ENCODE measurements around the gene COPE. TPM values are rescaled to one million over a fixed set of nuclear protein-coding genes. Genes with fewer than 3 reads are reported as not detected.
A peak's percentile ranks its signal among the peaks of the same experiment; 100 is the strongest.

The COPE gene
- total and polyA plus RNA-seq, 4 donors = 94.1 to 365 (median 275) TPM

DNA sequence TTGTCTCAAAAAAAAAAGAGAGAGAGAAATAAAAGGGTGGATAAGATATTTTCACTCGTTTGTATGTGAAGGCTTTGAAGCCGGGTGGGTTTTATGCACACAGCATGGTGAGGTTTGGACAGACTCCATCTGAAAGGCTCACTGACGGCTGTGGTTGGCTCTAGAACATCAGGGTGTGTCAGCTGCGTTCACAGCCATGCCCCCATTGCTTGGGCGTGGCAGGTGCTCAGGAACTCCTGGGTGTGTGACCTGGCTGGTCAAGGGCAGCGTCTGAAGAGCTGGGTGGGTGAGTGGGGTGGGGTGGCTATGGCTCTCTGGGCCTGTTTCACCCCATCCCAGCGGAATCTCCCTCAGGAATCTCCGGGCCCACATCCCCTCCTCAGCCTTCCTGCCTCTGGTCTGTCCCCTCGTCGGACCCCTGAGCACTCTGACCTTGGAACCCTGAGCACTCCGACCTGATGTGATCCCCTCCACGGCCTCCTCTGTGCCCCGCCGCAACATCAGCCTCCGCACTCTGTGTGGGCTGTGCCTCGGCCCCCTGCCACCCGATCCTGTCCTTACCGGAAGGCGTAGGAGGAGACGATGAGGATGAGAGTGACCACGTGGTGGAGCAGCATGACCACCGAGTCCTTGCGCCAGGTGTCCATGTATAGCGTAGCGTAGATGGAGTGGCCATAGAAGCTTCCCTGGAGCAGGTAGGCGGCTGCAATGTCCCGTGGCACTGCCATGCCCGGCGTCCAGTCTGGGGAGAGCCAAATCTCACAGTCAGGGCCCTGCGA lies 35.5 kb downstream of the COPE start:
- no peaks in the 10 kb centered on the region for H3K9me3 ChIP-seq (ENCODE audit: control insufficient read depth in 4 of 4, insufficient read depth in 3 of 4, low read length in 3 of 4)
- H3K27ac ChIP-seq (ENCODE audit: low read depth in 1 of 2, low read length in 1 of 2) = no peak overlapping the region
- no peak for DNase-seq
- H3K36me3 ChIP-seq (ENCODE audit: control insufficient read depth in 4 of 4, insufficient read depth in 4 of 4, low read length in 4 of 4) = no peaks in the 10 kb centered on the region
- WGBS, 2 donors = 83 to 91% methylated on average over 30 of the region's 30 CpGs
- ATAC-seq (ENCODE audit: insufficient read depth, low FRiP score) = no peak
- no peak overlapping the region for H3K9ac ChIP-seq (ENCODE audit: insufficient read depth in 1 of 2, low read length in 2 of 2)
- no peaks in the 10 kb centered on the region for H3K27me3 ChIP-seq (ENCODE audit: control insufficient read depth in 3 of 3, insufficient read depth in 3 of 3, low read length in 2 of 3)
- no peaks in the 10 kb centered on the region for H3K4me1 ChIP-seq (ENCODE audit: control insufficient read depth in 5 of 5, insufficient read depth in 5 of 5, low read length in 5 of 5)
- H3K4me3 ChIP-seq = no peak overlapping the region
- TF ChIP-seq, protein P1, sequence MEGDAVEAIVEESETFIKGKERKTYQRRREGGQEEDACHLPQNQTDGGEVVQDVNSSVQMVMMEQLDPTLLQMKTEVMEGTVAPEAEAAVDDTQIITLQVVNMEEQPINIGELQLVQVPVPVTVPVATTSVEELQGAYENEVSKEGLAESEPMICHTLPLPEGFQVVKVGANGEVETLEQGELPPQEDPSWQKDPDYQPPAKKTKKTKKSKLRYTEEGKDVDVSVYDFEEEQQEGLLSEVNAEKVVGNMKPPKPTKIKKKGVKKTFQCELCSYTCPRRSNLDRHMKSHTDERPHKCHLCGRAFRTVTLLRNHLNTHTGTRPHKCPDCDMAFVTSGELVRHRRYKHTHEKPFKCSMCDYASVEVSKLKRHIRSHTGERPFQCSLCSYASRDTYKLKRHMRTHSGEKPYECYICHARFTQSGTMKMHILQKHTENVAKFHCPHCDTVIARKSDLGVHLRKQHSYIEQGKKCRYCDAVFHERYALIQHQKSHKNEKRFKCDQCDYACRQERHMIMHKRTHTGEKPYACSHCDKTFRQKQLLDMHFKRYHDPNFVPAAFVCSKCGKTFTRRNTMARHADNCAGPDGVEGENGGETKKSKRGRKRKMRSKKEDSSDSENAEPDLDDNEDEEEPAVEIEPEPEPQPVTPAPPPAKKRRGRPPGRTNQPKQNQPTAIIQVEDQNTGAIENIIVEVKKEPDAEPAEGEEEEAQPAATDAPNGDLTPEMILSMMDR (IDR thresholded peaks at IDR 0.05; ENCODE audit: control extremely low read depth, extremely low read depth) = no peak

DNA sequence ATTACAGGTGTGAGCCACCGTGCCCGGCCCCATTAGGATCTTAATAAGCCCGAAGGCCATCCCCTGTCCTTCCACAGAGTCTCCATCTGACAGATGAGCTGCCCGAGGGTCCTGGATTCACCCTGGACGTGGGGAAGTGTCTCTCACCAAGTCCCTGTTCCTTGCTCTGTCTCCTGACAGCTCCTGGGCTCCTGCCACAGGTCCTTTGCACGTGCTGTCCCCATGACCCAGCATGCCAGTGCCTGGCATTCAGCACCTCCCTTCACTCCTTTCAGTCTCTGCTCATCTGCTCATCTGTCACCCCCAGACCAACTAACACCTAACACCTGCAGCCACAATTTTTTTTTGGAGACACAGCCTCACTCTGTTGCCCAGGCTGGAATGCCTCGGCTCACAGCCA lies 37.7 kb downstream of the COPE start:
- DNase-seq = no peak

DNA sequence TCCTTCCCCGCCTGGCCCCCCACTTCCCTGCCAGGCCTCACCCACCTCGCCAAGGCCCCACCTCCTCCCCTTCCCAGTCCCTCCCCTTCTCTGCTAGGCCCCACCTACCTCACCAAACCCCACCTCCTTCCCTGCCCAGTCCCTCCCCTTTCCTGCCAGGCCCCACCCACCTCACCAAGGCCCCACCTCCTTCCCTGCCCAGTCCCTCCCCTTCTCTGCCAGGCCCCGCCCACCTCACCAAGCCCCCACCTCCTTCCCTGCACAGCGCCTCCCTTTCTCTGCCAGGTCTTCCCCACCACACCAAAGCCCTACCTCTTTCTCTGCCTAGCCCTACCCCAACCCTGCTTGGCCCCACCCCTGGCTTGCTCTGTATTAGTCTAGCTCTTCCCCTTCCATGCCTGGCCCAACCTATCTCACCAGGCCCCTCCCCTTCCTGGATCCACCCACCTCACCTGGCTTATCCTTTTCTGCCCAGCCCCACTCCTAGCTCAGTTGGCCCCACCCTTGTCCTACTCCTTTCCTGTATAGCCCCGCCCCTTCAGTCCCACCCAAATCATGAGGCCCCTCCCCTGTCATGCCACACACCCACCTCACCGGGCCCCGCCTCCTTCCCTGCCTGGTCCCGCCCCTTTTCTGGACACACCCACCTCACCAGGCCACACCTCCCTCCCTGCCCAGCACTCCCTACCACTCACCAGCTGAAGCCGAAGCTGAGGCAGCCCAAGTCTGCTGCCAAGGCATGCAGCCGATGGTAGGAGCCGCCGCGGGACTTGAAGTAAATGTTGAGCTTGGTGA lies 39.4 kb downstream of the COPE start:
- TF ChIP-seq, protein P1 (IDR thresholded peaks at IDR 0.05; ENCODE audit: control extremely low read depth, extremely low read depth) = no peak
- peaks cover 0 to 4% (median 0%) of the 10 kb centered on the region in 4 donors for H3K9me3 ChIP-seq (ENCODE audit: control insufficient read depth in 4 of 4, insufficient read depth in 3 of 4, low read length in 3 of 4)
- WGBS, 2 donors = 75 to 90% methylated on average over 12 to 13 of the region's 13 CpGs
- peaks cover 0 to 7% (median 0%) of the 10 kb centered on the region in 4 donors for H3K36me3 ChIP-seq (ENCODE audit: control insufficient read depth in 4 of 4, insufficient read depth in 4 of 4, low read length in 4 of 4)
- no peak overlapping the region for H3K4me3 ChIP-seq
- H3K27me3 ChIP-seq (ENCODE audit: control insufficient read depth in 3 of 3, insufficient read depth in 3 of 3, low read length in 2 of 3) = no peaks in the 10 kb centered on the region
- DNase-seq = no peak
- H3K4me1 ChIP-seq (ENCODE audit: control insufficient read depth in 5 of 5, insufficient read depth in 5 of 5, low read length in 5 of 5) = no peaks in the 10 kb centered on the region
- ATAC-seq (ENCODE audit: insufficient read depth, low FRiP score) = peak; percentile 19
- no peak overlapping the region for H3K27ac ChIP-seq (ENCODE audit: low read depth in 1 of 2, low read length in 1 of 2)
- H3K9ac ChIP-seq (ENCODE audit: insufficient read depth in 1 of 2, low read length in 2 of 2) = no peak overlapping the region

More for the DNA sequence above, 37.7 kb downstream of the COPE start:
- TF ChIP-seq, protein P1 (IDR thresholded peaks at IDR 0.05; ENCODE audit: control extremely low read depth, extremely low read depth) = no peak
- H3K4me1 ChIP-seq (ENCODE audit: control insufficient read depth in 5 of 5, insufficient read depth in 5 of 5, low read length in 5 of 5) = no peaks in the 10 kb centered on the region
- H3K27ac ChIP-seq (ENCODE audit: low read depth in 1 of 2, low read length in 1 of 2) = no peak overlapping the region
- WGBS, 2 donors = 95 to 96% methylated on average over 7 of the region's 7 CpGs
- H3K4me3 ChIP-seq = no peak overlapping the region
- H3K9me3 ChIP-seq (ENCODE audit: control insufficient read depth in 4 of 4, insufficient read depth in 3 of 4, low read length in 3 of 4) = peaks cover 0 to 4% (median 0%) of the 10 kb centered on the region in 4 donors
- no peak for ATAC-seq (ENCODE audit: insufficient read depth, low FRiP score)
- H3K27me3 ChIP-seq (ENCODE audit: control insufficient read depth in 3 of 3, insufficient read depth in 3 of 3, low read length in 2 of 3) = no peaks in the 10 kb centered on the region
- H3K36me3 ChIP-seq (ENCODE audit: control insufficient read depth in 4 of 4, insufficient read depth in 4 of 4, low read length in 4 of 4) = peaks cover 0 to 7% (median 0%) of the 10 kb centered on the region in 4 donors
- no peak overlapping the region for H3K9ac ChIP-seq (ENCODE audit: insufficient read depth in 1 of 2, low read length in 2 of 2)
